ENCODE data around the gene ARRDC4. TPM values are rescaled to one million over a fixed set of nuclear protein-coding genes. Genes with fewer than 3 reads are reported as not detected.

ARRDC4 gene
- polyA plus RNA-seq (ENCODE audit: insufficient read length): 13.7 TPM

- DNase-seq: peak; percentile 100
These were observed at the start of gene ARRDC4 for GRCh38 chr15:97960364-97961066. ARRDC4 (plus strand) TSS chr15:97960703; CDS start chr15:97960862, 159 bp downstream.

- no peak for DNase-seq
These were observed 45.8 kb upstream of the ARRDC4 start for GRCh38 chr15:97914711-97915110.

DNA sequence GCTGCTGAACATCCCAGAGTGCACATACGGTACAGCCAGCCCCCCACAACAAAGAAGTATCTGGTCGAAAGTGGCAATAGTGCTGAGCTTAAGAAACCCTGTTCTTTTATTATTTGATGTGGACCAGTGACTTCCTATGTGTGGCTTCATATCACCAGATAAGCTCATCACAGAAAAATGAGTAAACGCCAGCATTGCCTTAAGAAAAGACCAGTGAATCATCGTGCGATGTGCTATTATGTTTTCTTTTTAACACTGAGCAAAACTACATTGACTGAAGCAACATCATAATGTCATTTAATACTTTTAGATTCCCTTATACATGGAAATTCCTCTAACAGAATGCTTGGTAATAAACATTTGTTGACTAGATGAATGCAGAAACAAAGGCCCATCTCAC, 45.2 kb upstream of the ARRDC4 start:
- no peak for DNase-seq

GRCh38 chr15:97921296-97921865, 39.1 kb upstream of the ARRDC4 start:
- no peak for DNase-seq

DNA sequence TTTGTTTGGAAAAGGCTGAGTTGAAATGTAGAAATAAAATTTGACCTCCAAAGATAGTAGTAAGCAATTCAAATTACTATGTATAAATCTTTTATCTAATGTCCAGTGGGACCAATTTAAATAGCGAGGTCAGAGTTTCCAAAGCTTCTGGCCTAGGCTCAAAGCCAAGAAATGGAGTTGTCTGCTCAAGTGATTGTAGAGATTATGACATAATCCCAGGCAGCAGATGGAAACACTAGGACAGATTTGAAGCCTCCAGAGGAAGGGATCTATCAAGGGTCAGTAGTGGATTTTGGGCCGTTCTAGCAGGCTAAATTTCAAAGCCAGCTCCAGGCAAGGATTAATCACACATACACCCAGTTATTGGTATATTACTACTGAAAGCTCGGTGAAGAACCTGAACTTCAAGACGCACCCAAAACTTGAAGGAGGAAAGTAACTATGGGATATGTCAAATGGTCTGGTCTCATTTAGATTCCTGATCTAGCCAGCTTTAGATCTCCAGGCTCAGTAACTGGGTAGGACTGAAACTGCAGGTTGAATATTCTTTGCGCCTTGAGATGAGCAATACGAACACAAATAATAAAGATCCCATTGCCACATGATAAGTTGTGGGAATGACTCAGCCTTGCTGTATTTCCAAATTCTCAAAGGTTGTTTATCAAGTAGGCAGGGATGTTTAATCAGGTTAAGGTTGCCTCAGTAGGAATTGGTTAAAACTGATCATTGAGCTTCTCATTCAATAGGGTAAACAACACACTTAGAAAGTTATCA, 30.9 kb upstream of the ARRDC4 start:
- no peak for DNase-seq

DNA sequence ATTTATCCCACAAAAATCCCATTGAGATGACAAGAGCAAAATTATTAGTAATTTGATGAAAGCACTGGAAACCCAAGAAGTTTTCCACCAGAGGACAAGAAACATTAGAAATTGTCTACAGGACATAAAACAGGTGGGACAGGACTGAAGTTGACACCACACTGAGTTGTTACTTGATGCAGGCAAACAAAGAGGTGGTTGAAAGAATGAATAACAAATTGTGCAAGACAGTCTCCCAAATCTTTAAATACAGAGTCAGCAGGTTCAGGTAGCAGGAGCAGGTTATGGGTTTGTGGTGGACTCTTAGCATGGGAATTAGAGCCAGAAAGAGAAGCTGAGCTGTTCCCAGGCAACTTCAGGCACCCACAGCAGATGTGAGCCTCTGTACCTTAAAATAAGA, 30.3 kb upstream of the ARRDC4 start:
- no peak for DNase-seq

DNA sequence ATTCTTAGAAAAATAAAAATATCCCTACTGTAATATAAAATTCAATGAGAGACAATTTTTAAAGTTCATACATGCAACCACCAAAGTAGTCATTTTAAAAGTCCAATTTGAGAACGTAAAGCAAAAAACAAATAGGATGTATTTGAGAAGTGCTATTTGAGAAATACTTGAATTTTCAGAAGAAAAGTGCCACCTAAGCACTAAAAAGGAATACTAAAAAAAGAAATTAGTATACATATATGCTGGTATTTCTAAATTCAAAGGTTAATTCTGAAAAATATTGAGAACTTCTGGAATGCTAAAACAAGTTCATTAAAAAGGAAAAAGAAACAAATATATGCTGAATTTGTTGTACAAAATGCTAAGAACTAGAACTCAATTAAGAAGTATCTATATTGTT, 29.2 kb upstream of the ARRDC4 start:
- DNase-seq: no peak

DNA sequence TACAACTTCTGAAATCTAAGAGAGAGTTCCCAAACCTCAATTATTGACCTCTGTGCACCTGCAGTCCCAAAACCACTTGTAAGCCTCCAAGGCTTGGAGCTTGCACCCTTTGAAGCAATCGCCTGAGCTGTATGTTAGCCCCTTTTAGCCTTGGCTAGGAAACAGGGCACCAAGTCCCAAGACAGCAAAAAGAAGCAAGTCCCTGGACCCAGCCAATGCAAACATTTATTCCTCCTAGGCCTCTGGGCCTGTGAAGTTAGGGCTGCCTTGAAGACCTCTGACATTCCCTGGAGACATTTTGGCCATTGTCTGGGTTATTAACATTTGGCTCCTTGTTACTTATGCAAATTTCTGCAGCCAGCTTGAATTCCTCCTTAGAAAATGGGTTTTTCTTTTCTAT, 26.9 kb upstream of the ARRDC4 start:
- no peak for DNase-seq

DNA sequence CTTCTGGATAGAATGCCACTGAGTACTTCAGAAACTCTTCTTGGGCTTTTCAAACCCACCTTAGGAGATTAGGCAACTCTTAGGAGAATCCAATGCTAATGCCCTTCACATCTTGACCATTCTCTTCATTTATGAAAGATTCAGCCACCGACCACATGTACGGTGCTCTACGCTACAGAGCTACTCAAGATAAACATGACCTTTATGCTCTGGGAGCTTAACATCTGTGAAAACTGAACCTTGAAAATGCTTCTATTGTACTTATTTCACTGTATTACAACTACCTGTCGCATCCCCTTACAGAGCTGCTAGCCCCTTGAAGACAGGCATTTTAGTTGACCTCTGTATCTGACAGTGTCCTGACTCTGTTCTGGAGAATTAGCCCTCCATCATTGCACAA, 19.5 kb upstream of the ARRDC4 start:
- no peak for DNase-seq

DNA sequence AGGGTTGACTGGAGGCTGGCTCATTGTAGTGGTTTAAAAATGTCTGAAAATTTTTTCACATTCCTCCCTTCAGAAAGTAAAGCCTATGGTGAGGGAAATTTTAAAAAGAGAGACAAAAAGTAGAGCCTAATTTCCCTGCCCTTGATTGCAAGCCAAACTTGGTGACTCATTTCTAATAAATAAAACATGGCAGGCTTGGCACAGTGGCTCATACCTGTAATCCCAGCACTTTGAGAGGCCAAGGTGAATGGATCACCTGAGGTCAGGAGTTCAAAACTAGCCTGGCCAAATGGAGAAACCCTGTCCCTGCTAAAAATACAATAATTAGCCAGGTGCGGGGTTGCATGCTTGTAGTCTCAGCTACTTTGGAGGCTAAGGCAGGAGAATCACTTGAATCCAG, 18.9 kb upstream of the ARRDC4 start:
- no peak for DNase-seq

- no peak for DNase-seq
These were observed 15.8 kb upstream of the ARRDC4 start for GRCh38 chr15:97944724-97945123.

- no peak for DNase-seq
These were observed 12.8 kb upstream of the ARRDC4 start for GRCh38 chr15:97947465-97948260.

DNA sequence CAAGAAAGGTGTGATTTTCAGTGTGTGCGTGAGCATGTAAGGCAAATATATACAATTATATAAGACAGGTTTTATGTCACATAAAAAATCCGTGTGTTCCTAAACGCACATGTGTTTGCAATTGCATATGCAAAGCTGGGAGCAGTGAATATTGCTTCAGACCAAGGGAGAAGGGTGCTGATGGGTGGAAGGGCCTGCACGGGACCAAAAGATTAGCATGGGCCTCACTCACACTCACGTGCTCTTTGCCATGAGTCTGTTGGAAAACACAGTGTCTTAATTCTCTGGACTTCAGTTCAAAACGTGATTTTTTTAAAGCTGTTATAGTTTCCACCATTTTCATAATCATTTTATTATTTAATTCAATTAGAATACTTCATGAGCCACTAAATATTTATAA, 7.2 kb upstream of the ARRDC4 start:
- DNase-seq: no peak

GRCh38 chr15:97953748-97954147, 6.8 kb upstream of the ARRDC4 start:
- DNase-seq: no peak

- no peak for DNase-seq
These were observed 5.5 kb upstream of the ARRDC4 start for GRCh38 chr15:97955035-97955434.

DNA sequence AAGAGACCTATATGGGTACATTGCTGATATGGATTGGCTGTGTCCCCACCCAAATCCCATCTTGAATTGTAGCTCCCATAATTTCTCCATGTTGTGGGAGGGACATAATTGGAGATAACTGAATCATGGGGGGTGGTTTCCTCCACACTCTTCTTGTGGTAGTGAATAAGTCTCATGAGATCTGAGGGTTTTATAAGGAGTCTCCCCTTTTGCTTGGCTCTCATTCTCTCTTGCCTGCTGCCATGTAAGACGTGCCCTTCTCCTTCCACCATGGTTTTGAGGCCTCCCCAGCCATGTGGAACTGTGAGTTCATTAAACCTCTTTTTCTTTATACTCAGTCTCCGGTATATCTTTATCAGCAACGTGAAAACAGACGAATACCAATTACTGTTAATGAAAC, 5.0 kb upstream of the ARRDC4 start:
- DNase-seq: no peak

GRCh38 chr15:97959724-97960363, 659 bp upstream of the ARRDC4 start:
- DNase-seq: no peak

DNA sequence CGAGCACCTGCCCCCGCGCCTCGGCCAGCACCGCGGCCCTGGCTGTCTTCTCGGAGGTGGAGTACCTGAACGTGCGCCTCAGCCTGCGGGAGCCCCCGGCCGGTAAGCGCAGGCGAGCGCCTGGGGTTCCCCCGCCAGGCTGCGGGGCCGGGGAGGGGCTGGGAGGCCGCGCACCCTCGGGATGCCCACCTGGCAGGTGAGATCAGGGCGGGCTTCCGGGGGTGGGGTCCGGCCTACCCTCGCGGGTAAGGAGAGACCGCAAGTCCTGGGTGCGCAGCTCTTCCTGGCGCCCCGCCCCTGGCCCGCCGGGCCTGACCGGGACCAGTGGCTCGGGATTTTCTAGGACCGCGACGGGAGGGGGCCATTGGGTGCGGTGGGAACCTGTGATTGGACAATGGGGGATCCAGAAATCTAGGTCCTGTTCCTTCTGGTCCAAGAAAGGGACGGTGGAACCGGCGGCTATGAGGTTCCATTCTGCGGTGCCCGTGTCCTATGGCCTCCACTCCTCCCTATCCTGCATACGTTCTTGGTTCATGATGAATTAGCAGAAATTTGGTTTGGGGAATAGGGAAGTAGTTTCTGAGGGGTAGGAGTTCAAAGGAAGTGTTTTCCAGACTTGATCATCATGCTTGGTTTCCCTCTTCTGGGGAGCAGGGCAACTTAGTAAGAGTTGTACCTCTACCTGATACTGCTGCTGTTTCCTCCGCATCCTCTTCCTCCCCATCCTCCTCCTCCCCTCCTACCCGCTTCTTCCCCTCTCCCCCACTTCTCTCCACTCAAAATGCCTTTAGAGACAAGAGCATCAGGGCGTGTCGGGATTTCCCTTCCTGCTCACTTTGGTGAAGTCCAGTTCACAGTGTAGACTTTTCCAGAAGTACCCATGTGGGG, 808 bp downstream of the ARRDC4 start:
- peak; percentile 29 for DNase-seq

DNA sequence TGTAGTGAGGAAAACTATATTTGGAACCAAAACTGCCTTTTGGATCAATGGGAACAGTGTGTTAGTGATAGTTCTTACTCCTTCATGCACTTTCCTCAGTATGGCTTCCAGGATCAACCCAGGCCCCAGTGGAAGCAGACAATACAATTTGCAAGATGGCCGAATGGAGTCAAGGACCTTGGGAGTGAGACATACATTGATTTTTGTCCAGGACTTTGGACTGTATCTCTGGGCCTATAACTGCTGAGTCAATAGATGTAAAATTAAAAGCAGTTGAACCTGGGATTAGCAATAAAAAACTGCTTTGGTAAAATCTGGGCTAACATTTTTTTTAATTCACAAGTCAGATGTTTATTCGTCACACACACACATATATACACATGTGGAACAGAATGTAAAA, 1.8 kb downstream of the ARRDC4 start:
- DNase-seq: no peak

- no peak for DNase-seq
These were observed 3.3 kb downstream of the ARRDC4 start for GRCh38 chr15:97963779-97964178.

- no peak for DNase-seq
These were observed 5.7 kb downstream of the ARRDC4 start for GRCh38 chr15:97966246-97966645.

All from hindlimb muscle (tissue), 1 donor.